NCI-H69 (cell line): ENCODE measurements around the gene GRIN2A.

ENCODE experiments used
- DNase-seq: peaks from one replicate; lab custom pipeline; 2025; lab: John Stamatoyannopoulos, UW

Gene GRIN2A

GRCh38 chr16:10182222-10183053, at the start of gene GRIN2A:
GRIN2A (minus strand) TSS chr16:10182428; CDS start chr16:10180411, 2,017 bp downstream.
- no peak for DNase-seq

- DNase-seq: no peak
Measured at GRCh38 chr16:10231563-10231962, 49.3 kb upstream of the GRIN2A start.

GRCh38 chr16:10228779-10229178, 46.6 kb upstream of the GRIN2A start:
- DNase-seq: no peak

- DNase-seq: no peak
Measured at GRCh38 chr16:10226987-10227306, 44.7 kb upstream of the GRIN2A start.

GRCh38 chr16:10226141-10226986, 44.1 kb upstream of the GRIN2A start:
- DNase-seq: no peak

GRCh38 chr16:10225653-10226052, 43.4 kb upstream of the GRIN2A start:
- DNase-seq: no peak

- no peak for DNase-seq
Measured at GRCh38 chr16:10224850-10225249, 42.6 kb upstream of the GRIN2A start.

GRCh38 chr16:10220942-10221341, 38.7 kb upstream of the GRIN2A start:
- DNase-seq: no peak

- no peak for DNase-seq
Measured at GRCh38 chr16:10219742-10220141, 37.5 kb upstream of the GRIN2A start.

- DNase-seq: no peak
Measured at GRCh38 chr16:10218490-10219206, 36.4 kb upstream of the GRIN2A start.

- no peak for DNase-seq
Measured at GRCh38 chr16:10213748-10214147, 31.5 kb upstream of the GRIN2A start.

- no peak for DNase-seq
Measured at GRCh38 chr16:10210944-10211343, 28.7 kb upstream of the GRIN2A start.

- DNase-seq: no peak
Measured at GRCh38 chr16:10206865-10207264, 24.6 kb upstream of the GRIN2A start.

- no peak for DNase-seq
Measured at GRCh38 chr16:10206215-10206614, 24.0 kb upstream of the GRIN2A start.

- no peak for DNase-seq
Measured at GRCh38 chr16:10205688-10206087, 23.5 kb upstream of the GRIN2A start.

- DNase-seq: no peak
Measured at GRCh38 chr16:10202649-10203048, 20.4 kb upstream of the GRIN2A start.

GRCh38 chr16:10200637-10201586, 18.7 kb upstream of the GRIN2A start:
- no peak for DNase-seq

GRCh38 chr16:10196999-10197398, 14.8 kb upstream of the GRIN2A start:
- DNase-seq: no peak

GRCh38 chr16:10191096-10191495, 8.9 kb upstream of the GRIN2A start:
- no peak for DNase-seq

GRCh38 chr16:10189861-10190390, 7.7 kb upstream of the GRIN2A start:
- no peak for DNase-seq

- no peak for DNase-seq
Measured at GRCh38 chr16:10188236-10188635, 6.0 kb upstream of the GRIN2A start.
